Activated T-cell treated with anti-CD3 and anti-CD28 coated beads, Interleukin-2, amount 50 U/mL, for 48 hours (primary cell): ENCODE data around the gene TH.

ENCODE experiments used
- DNase-seq, 2 experiments: peaks; one replicate each; pipeline ENCODE4 v3.0.0-alpha.2; 2020

Gene TH

DNA sequence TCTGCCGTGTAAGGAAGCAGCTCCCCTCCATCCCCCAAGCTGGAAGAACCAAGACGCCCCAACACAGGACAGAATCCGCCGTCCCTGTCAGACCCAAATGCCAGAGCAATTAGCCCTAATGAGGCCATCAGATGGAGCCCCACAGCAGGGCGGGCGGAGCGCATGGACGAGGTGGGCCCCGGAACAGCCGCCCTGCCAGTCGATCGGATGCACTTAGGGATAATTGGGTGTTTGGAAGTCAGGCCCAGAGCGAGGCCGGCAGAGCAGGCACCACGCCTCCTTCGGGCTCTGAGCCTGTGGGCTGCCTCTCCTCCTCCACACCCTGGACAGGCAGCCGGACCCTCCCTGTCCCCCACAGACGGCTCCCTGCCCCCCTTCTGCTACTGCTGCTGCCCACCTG lies 5.5 kb upstream of the TH start:
- DNase-seq: no peak

DNA sequence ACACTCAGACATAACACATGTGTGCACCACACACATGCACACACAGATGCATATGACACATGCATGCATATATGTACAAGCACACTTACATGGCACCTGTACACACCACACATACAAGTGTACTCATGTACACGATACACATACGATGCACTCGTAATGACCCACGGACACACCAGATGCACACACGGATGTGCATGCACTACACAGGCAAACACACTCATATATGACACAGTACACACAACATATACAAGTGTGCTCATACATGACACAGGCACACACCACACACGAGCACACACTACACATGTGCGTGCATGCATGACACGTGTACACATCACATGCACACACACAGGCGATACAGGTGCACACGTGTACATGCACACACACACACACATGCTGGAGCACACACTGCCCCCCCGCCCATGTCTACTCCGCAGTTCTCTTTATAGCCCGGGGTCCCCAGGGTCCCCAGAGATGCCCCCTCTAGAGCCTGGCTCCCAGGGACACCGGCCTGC lies 4.8 kb upstream of the TH start:
- no peak for DNase-seq

- no peak for DNase-seq
Observed at GRCh38 chr11:2175659-2176058, 4.0 kb upstream of the TH start.

GRCh38 chr11:2174361-2174760 lies 2.7 kb upstream of the TH start:
- no peak for DNase-seq

DNA sequence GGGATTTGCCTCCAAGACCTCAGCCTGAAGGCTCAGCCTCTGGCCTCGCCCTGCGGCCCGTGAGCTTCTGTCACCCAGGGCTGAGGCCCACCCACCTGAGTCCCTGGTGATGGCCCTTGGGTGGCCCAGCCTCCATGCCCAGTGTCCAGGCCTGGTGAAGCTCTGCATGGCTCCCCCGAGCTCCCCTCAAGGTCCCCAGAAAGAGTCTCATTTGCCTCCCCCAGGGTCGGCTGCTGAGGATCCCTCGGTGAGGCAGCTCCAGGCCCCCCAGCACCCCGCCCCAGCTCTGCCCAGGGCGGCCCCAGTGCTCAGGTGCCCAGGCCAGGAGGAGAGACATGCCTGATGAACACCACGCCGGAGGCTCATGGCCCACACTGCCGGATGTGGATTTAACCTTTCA lies 2.1 kb upstream of the TH start:
- DNase-seq: no peak

DNA sequence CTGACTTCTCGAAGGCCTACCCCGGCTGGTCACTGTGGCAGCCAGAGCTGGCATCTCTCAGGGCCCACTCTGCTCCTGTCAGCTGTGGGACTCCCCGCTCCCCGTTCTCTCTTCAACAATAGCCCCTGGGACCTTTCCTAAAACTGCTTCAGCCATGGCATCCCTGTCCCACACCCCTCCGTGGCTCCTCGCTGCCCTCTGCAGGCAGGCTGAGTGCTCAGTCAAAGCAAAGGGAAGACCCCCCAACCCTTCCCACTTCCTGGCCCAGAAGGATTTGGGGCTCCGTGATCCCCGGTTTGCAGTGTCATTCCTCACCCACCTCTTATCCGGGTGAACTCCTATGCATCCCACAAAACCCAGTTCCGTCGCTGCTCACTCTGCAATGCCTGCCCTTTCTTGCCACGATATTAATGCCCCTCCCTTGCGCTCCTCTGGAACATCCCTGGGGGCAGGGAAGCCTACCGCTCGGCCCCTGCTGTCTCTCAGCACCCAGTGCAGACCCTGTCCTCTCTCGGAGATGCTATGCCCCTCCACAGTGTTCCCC lies 1.6 kb upstream of the TH start:
- DNase-seq: no peak

- DNase-seq: no peak
Observed at GRCh38 chr11:2172676-2173075, 1.1 kb upstream of the TH start.

GRCh38 chr11:2169626-2170570 lies 1.7 kb downstream of the TH start:
- DNase-seq: no peak

DNA sequence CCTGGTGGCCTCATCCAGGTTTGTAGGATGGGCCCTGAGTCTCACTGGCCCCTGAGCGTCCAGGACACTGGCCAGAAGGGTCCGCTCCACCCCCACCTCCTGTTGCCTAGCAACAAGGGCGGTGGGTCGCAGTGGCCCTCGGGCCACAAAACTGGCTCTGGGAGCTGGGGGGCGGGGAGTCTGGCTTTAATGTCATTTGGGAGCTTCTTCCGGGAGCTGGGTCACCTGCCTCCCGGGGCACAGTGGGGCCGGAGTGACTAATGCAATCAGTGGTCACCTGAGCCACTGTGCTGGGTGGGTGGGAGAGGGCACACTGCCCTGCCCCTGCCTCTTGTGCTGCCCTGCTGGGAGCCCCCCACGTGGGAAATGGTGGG lies 2.6 kb downstream of the TH start:
- no peak for DNase-seq

DNA sequence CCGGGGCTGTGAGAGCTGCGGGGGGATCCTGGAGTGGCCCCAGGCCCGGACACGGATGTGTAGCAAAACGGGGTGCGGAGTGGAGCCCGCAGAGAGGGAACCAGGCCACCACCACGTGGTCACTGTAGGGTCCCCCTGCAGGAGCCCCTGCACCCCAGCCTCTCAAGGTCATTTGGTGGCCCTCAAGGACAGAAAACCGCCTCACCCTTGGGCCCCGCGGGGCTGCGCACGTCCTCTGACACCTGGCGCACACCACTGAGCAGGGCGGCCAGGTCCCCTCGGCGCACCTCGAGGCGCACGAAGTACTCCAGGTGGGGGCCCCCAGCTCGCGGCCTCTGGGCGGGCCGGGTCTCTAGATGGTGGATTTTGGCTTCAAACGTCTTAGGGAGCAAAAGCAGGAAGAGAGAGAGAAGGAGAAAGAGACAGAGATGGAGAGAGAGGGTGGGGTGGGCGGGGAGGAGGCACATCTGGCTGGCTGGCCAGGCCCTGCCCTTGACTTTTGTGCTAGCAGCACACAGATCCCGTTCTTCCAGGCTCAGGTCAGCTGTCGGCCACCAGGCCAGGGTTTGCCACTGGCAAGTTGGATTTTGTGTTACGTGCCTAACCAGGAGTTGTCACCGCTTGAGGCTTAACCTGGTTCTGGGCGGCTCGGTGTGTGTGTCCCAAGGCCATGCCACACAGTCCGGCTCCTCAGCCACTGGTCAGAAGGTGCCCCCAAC lies 3.2 kb downstream of the TH start:
- DNase-seq: no peak

DNA sequence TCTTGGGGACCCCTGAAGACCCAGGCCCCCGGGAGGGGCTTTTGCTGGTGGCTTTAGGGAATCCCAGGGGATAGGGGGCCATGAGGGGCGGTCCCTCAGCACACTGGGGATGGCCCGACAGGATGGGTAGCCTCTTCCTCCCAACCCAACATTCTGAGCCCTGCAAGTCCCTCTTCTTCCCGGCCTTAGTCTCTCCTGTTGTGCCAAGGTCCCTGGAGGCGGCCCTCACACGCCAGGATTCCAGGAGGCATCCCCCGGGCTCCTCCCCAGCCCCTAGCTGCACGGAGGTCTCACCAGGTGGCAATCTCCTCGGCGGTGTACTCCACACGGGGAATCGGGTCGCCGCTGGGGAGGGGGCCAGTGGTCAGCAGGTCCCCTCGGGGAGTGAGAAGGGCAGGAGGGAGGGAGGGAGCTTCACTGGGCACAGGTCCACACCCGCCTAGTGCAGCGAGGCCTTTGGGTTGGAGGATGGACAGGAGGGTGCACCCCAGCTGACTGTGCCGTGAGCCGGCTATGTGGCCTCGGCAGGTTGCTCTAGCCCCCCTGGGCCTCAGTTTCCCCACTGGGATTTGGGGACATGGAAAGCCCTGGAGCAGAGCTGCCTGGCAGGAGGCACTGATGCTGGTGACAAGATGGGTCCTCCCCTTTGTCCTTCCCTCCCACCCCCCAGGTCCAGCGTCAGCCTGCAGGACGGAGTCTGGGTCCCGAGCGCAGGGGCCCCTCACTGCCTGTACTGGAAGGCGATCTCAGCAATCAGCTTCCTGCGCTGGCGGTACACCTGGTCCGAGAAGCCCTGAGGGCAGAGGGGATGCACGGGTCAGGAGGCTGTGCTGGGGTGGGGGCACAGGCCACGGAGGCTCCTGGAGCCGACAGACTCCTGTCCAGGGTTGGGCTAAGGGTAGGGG lies 4.2 kb downstream of the TH start:
- no peak for DNase-seq

GRCh38 chr11:2166091-2166851 lies 5.3 kb downstream of the TH start:
- peak; percentile 60 to 66 for DNase-seq

DNA sequence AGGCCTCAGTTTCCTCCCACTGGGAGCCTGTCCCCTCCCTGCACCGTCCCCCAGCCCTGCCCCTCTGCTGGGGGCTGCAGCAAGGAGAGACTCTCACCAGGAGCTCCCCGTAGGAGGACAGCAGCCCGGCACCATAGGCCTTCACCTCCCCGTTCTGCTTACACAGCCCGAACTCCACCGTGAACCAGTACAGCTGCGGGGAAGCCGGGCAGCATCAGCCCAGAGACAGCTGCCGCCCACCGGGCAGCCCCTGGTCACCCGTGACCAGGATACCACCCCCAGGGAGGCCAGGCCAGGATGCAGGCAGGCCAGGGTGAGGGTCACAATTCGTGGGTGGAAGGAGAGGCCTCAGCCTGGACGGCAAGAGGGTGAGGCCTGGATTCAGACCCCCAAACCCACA lies 6.0 kb downstream of the TH start:
- DNase-seq: no peak

- DNase-seq: no peak
Observed at GRCh38 chr11:2164861-2165555, 6.6 kb downstream of the TH start.

- DNase-seq: no peak
Observed at GRCh38 chr11:2164081-2164480, 7.5 kb downstream of the TH start.

- DNase-seq: no peak
Observed at GRCh38 chr11:2163428-2163978, 8.1 kb downstream of the TH start.

GRCh38 chr11:2160736-2161259 lies 10.8 kb downstream of the TH start, which contains the start of gene INS:
INS (minus strand) TSS chr11:2161209; CDS start chr11:2160971, 238 bp downstream.
- DNase-seq: no peak

DNA sequence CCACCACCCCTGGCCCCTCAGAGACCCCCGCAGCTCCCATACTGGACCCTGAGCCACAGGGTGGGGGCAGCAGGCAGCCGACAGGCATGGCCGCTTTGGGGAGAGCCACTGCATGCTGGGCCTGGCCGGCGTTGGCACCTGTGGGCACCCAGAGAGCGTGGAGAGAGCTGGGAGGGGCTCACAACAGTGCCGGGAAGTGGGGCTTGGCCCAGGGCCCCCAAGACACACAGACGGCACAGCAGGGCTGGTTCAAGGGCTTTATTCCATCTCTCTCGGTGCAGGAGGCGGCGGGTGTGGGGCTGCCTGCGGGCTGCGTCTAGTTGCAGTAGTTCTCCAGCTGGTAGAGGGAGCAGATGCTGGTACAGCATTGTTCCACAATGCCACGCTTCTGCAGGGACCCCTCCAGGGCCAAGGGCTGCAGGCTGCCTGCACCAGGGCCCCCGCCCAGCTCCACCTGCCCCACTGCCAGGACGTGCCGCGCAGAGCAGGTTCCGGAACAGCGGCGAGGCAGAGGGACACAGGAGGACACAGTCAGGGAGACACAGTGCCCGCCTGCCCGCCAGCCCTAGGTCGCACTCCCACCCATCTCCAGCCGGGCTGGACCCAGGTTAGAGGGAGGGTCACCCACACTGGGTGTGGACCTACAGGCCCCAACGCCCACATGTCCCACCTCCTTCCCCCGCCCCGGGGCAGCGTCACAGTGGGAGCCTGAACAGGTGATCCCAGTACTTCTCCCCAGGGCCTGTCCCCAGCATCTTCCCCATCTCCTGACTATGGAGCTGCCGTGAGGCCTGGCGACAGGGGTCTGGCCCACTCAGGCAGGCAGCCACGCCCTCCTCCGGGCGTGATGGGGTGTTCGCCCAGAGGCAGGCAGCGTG lies 11.8 kb downstream of the TH start:
- no peak for DNase-seq

DNA sequence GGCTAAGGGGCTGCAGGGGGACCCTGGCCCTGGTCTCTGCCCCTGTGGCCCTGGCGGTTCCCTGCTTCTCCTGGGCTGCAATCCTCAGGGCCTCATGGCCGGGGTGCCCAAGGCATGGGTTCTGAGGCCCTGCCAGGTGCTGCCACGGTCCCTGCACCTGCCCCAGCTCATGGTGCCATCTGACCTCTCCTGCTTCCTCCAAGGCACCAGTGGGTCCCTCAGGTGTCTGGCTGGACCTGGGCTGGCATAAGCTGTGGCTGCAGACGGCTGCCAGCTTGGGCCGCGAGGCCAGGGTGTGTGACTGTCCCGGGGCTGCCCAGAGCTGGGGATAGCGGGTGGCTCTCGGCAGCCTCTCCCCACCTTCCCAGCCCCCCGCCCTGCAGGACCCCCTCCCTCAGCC lies 12.6 kb downstream of the TH start:
- no peak for DNase-seq
